Peyer's patch (tissue), 4 donors: ENCODE results near the gene GRAMD4. TPM values are rescaled to one million over a fixed set of nuclear protein-coding genes. Genes with fewer than 3 reads are reported as not detected.

Source experiments
- DNase-seq, 3 donors: peaks; one replicate each; pipeline ENCODE4 v3.0.0-alpha.2; 2017 to 2019
- H3K27ac ChIP-seq, 4 donors: fragments of 200-600 bp; sonication (generic); one replicate each; pipeline ENCODE4 v1.5.1; 2016 to 2019
- H3K27me3 ChIP-seq, 2 donors: fragments of 200-600 bp; sonication (generic); one replicate each; pipeline ENCODE4 v1.5.1; 2019
- H3K36me3 ChIP-seq, 3 donors: fragments of 200-600 bp; sonication (generic); one replicate each; pipeline ENCODE4 v1.5.1; 2016 to 2019
- H3K4me1 ChIP-seq, 4 donors: fragments of 200-600 bp; sonication (generic); one replicate each; pipeline ENCODE4 v1.5.1; 2016 to 2019
- H3K4me3 ChIP-seq, 4 donors: fragments of 200-600 bp; sonication (generic); 1 replicate in 3 of 4; 2 replicates in 1 of 4; pipeline ENCODE4 v1.5.1; 2016 to 2019; ENCODE audit warnings: mild to moderate bottlenecking in 1 of 4
- H3K9me3 ChIP-seq, 4 donors: fragments of 200-600 bp; sonication (generic); one replicate each; pipeline ENCODE4 v1.5.1; 2016 to 2019; ENCODE audit warnings: mild to moderate bottlenecking in 1 of 4
- POLR2A ChIP-seq, 2 donors: fragments of 450-650 bp; IDR thresholded peaks; one replicate each; pipeline ENCODE4 v1.5.1; 2017; ENCODE audit warnings: antibody characterized with exemption in 2 of 2, mild to moderate bottlenecking in 2 of 2, moderate library complexity in 2 of 2
- total RNA-seq, 4 donors: library from RNA; depleted of rRNA; stranded (reverse); fragments of >200 nt; gene quantifications; one replicate each; pipeline ENCODE4 v1.1.0, GENCODE V29; 2016
- TF ChIP-seq, protein P1 (sequence below), 6 experiments: fragments of 450-650 bp in 4 of 6; fragments of 200-600 bp in 2 of 6; sonication (generic) in 1 of 6; IDR thresholded peaks; one replicate each; pipeline ENCODE4 v1.5.1; 2017 to 2019; ENCODE audit warnings: antibody characterized with exemption in 6 of 6, mild to moderate bottlenecking in 3 of 6, moderate library complexity in 1 of 6

The GRAMD4 gene
- total RNA-seq, 4 donors from 2014 or later, result 98.2 to 428 (median 422) TPM

DNA sequence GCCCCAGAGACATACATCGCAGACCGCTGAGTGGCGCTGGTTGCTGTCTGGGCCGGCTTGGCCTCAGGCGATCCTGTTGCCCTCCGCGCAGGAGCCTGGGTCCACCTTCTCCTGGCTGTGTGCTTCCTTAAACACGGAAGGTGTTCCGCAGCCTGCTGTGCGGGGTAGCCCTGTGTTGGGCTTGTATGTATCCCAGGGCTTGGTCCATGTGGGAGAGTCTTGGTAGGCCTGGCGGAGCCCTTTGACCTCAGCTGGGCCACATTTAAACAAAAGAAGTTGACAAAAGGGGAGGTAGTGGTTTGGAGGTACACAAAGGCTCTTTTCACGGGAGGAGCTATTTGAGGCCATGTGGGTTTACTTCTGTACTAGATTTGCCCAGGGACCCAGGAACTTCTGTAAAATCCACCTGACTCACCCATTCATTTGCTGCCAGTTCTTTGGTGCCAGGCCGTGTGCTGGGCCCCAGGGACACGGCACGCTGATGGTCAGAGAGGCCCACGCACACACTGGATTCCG lies 11.0 kb upstream of the GRAMD4 start:
- Histone ChIP-seq H3K4me3 (no peak overlapping the region), H3K4me1 (peaks cover 12 to 37% (median 19%) of the 10 kb centered on the region in 4 donors), H3K36me3 (no peaks in the 10 kb centered on the region), H3K9me3 (no peaks in the 10 kb centered on the region), H3K27ac (no peak overlapping the region), H3K27me3 (no peaks in the 10 kb centered on the region)
- TF ChIP-seq, protein P1, sequence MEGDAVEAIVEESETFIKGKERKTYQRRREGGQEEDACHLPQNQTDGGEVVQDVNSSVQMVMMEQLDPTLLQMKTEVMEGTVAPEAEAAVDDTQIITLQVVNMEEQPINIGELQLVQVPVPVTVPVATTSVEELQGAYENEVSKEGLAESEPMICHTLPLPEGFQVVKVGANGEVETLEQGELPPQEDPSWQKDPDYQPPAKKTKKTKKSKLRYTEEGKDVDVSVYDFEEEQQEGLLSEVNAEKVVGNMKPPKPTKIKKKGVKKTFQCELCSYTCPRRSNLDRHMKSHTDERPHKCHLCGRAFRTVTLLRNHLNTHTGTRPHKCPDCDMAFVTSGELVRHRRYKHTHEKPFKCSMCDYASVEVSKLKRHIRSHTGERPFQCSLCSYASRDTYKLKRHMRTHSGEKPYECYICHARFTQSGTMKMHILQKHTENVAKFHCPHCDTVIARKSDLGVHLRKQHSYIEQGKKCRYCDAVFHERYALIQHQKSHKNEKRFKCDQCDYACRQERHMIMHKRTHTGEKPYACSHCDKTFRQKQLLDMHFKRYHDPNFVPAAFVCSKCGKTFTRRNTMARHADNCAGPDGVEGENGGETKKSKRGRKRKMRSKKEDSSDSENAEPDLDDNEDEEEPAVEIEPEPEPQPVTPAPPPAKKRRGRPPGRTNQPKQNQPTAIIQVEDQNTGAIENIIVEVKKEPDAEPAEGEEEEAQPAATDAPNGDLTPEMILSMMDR (IDR thresholded peaks at IDR 0.05), result no peak
- no peak for TF ChIP-seq POLR2A (IDR thresholded peaks at IDR 0.05)
- no peak for DNase-seq

DNA sequence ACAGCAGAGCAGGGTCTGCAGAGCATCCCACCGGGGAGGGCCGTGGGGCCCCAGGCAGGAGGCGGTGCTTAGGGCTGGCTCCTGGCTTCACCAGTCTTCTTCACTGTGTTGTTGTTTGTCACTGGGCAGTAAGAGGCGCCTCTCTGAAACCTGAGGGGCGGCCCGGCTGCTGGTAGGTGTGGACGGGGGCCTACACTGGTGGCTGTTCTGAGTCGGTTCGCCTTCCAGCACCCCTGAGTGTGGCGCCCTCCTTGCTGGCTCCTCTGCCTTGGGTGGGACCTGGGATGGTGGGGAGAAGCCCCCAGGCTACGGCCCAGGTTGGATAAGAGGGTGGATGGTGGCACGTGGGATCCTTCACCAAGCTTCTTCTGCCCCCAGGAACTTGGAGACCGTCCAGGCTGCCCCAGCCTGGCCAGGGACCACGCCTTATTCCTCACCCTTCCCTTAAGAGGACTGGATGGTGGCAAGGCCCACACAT lies 10.4 kb upstream of the GRAMD4 start:
- no peaks in the 10 kb centered on the region for H3K9me3 ChIP-seq
- H3K27me3 ChIP-seq, result no peaks in the 10 kb centered on the region
- DNase-seq, result no peak
- no peaks in the 10 kb centered on the region for H3K36me3 ChIP-seq
- no peak for TF ChIP-seq POLR2A (IDR thresholded peaks at IDR 0.05)
- TF ChIP-seq, protein P1 (IDR thresholded peaks at IDR 0.05), result no peak
- peaks cover 12 to 40% (median 19%) of the 10 kb centered on the region in 4 donors for H3K4me1 ChIP-seq
- no peak overlapping the region for H3K27ac ChIP-seq
- H3K4me3 ChIP-seq, result no peak overlapping the region

DNA sequence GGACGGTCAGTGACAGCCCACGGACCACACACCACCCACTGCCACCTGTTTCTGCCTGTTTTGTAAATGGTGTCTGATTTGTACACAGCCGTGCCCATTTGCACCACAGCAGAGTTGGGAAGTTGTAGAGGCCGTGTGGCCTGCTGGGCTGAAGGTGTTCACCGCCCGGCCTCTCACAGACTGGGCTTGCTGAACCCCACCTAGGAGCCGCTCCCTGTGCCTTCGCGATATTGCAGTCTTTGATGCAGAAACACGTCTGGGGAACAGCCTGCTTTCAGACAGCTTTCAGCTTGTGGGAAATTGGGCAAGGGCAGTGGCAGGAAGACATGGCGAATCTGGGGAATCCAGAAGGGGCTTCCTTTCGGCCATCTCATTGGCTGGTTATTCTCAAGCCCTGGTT lies 9.8 kb upstream of the GRAMD4 start:
- TF ChIP-seq POLR2A (IDR thresholded peaks at IDR 0.05), result no peak
- no peaks in the 10 kb centered on the region for H3K27me3 ChIP-seq
- DNase-seq, result no peak
- no peak overlapping the region for H3K27ac ChIP-seq
- peaks cover 12 to 40% (median 19%) of the 10 kb centered on the region in 4 donors for H3K4me1 ChIP-seq
- no peaks in the 10 kb centered on the region for H3K36me3 ChIP-seq
- H3K4me3 ChIP-seq, result no peak overlapping the region
- H3K9me3 ChIP-seq, result no peaks in the 10 kb centered on the region

DNA sequence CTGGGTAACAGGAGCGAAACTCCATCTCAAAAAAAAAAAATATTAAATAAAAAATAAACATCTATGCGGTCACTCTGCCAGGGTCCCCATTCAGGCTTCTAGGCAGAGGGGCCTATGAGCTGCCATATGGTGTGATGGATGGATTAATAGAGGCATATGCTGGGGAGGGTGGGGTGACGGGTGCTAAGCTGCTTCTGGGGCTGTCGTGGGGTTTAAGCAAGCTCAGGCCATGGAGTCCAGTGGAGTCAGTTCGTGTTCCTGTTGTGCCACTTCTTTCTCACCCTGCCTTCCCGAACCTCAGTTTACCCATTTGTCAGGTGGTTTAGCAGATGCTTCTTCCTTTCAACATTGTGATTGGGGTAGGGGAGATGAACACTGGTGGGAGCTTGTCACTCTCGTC lies 9.0 kb upstream of the GRAMD4 start:
- H3K4me1 ChIP-seq, result peaks cover 12 to 40% (median 19%) of the 10 kb centered on the region in 4 donors
- no peak overlapping the region for H3K4me3 ChIP-seq
- no peak for DNase-seq
- H3K27me3 ChIP-seq, result no peaks in the 10 kb centered on the region
- no peaks in the 10 kb centered on the region for H3K36me3 ChIP-seq
- no peak overlapping the region for H3K27ac ChIP-seq
- TF ChIP-seq, protein P1 (IDR thresholded peaks at IDR 0.05), result no peak
- no peak for TF ChIP-seq POLR2A (IDR thresholded peaks at IDR 0.05)
- no peaks in the 10 kb centered on the region for H3K9me3 ChIP-seq

DNA sequence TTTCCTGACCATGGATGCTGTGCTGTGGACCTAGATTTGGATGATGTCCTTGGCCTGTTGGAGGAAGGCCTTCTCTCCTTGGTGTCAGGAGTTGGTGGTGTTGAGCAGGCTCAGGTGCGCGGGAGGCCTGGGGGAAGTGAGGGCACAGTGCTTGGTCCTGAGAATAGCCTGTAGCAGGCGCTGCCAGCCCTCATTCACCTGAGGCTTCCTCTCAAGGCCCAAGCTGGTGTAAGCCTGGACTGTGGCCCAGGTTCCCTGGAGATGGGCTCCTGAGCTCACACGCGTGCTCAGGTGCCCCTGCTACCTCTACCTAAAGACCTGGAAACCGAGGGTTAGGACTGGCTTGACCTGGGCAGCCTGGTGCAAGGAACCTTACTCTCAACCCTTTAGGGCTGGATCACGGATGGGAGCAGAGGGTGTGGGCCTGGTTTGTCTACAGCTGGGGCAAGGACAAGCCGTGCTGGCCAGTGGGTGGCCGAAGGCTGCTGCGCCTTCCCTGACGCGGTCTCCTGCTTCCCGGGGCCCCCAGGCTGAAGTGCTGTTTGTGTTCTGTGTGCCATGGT lies 7.8 kb upstream of the GRAMD4 start:
- DNase-seq, result no peak
- Histone ChIP-seq H3K9me3 (no peaks in the 10 kb centered on the region), H3K36me3 (no peaks in the 10 kb centered on the region), H3K4me1 (peaks cover 12 to 45% (median 19%) of the 10 kb centered on the region in 4 donors), H3K27me3 (no peaks in the 10 kb centered on the region), H3K27ac (peak overlapping the region; percentile 60 to 86 (median 74)), H3K4me3 (peak overlapping the region in 3 of 4 donors; percentile 27 to 45 (median 38))
- no peak for TF ChIP-seq POLR2A (IDR thresholded peaks at IDR 0.05)
- TF ChIP-seq, protein P1 (IDR thresholded peaks at IDR 0.05), result peak in 1 of 6 experiments; percentile 16

DNA sequence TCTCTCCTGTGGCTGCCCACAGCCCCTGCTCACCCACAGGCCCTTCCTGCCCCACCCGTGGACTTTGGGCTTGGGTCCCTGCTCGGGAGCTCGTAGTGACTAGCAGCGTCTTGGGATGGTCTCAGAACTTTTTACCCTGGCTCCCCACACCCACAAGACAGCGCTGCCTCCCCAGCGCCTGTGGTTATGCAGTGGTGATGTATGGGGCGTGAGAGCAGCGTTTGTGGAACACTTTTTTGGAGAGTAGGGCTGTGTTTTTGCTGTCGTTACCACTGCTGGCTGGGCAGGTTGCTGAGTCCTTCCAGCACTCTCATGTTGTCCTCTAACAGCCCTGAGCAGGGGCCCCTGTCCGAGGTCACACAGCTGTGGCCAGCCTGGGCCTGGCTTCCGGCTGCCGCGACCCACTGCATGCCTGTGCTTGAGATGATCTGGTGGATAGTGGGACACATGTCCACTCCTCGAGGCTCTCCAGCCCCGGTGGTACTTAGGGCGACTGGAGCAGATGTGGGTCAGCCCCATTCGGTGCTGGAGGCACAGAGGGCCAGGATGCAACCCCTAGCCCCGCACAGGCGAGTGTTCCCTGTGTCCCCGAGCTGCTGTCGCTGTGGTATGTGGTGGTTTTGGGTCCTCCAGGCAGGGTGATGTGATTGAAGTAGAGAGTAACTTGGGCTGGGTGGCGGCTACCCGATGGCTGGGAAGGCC lies 7.1 kb upstream of the GRAMD4 start:
- peak; percentile 43 to 88 (median 86) for DNase-seq
- Histone ChIP-seq H3K27me3 (no peaks in the 10 kb centered on the region), H3K9me3 (no peaks in the 10 kb centered on the region), H3K4me3 (peak overlapping the region; percentile 20 to 45 (median 32)), H3K27ac (peak overlapping the region; percentile 60 to 86 (median 74)), H3K4me1 (peaks cover 12 to 51% (median 19%) of the 10 kb centered on the region in 4 donors), H3K36me3 (no peaks in the 10 kb centered on the region)
- TF ChIP-seq, protein P1 (IDR thresholded peaks at IDR 0.05), result peak in 3 of 6 experiments; percentile 11 to 18 (median 14)
- TF ChIP-seq POLR2A (IDR thresholded peaks at IDR 0.05), result peak in 1 of 2 donors; percentile 42
